H1 (cell line): ENCODE measurements around the gene MCF2L. TPM values are rescaled to one million over a fixed set of nuclear protein-coding genes. Genes with fewer than 3 reads are reported as not detected.

ENCODE experiments used
- CTCF ChIA-PET: fragments of 300-600 bp; sonication (Branson Sonifier 250); formaldehyde crosslinking; loops from one replicate; lab custom pipeline; 2021; ENCODE audit not compliant: partially characterized antibody; lab: Charles Lee
- POLR2A ChIA-PET: fragments of 300-600 bp; sonication (Branson Sonifier 250); formaldehyde crosslinking; loops from one replicate; lab custom pipeline; 2021; ENCODE audit warnings: inconsistent platforms; ENCODE audit not compliant: partially characterized antibody; lab: Charles Lee
- DNase-seq, 2 experiments: peaks; one replicate each; pipeline versions ENCODE4 v3.0.0 to v3.0.0-alpha.2; 2010 to 2022; ENCODE audit warnings: low spot score in 2 of 2, low read depth in 1 of 2, mixed read lengths in 1 of 2
- FAIRE-seq: peaks from 2 replicates; lab custom pipeline; 2011; peaks lifted over from hg19 to GRCh38; lab: Jason Lieb, UNC
- H2AFZ ChIP-seq: 2 replicates; pipeline ENCODE4 v1.8.1; 2012; ENCODE audit warnings: low read length, inconsistent platforms
- H2AK5ac ChIP-seq: 2 replicates; pipeline ENCODE4 v1.6.1; 2013; ENCODE audit warnings: low read depth, low read length
- H2BK120ac ChIP-seq: replicated peaks from 2 replicates; pipeline ENCODE3; 2013; ENCODE audit warnings: low read depth, low read length, inconsistent platforms
- H2BK12ac ChIP-seq: 2 replicates; pipeline ENCODE4 v1.6.1; 2013; ENCODE audit warnings: low read depth, low read length
- H2BK15ac ChIP-seq: 2 replicates; pipeline ENCODE4 v1.6.1; 2013; ENCODE audit warnings: low read length
- H2BK20ac ChIP-seq: 2 replicates; pipeline ENCODE4 v1.6.1; 2013; ENCODE audit warnings: low read length
- H2BK5ac ChIP-seq: 2 replicates; pipeline ENCODE4 v1.6.1; 2013; ENCODE audit warnings: low read depth, low read length
- H3K14ac ChIP-seq: 2 replicates; pipeline ENCODE4 v1.6.1; 2013; ENCODE audit warnings: inconsistent platforms; ENCODE audit not compliant: insufficient read length
- H3K18ac ChIP-seq: 2 replicates; pipeline ENCODE4 v1.6.1; 2013; ENCODE audit warnings: low read length; ENCODE audit errors: extremely low read depth
- H3K23ac ChIP-seq: 2 replicates; pipeline ENCODE4 v1.6.1; 2013; ENCODE audit warnings: inconsistent platforms; ENCODE audit not compliant: insufficient read length
- H3K23me2 ChIP-seq: 2 replicates; pipeline ENCODE4 v1.6.1; 2013; ENCODE audit warnings: low read depth, low read length
- H3K27ac ChIP-seq: 2 replicates; pipeline ENCODE4 v1.6.1; 2011; ENCODE audit warnings: low read depth, low read length, inconsistent platforms
- H3K27me3 ChIP-seq, 4 experiments: replicated peaks in 1 of 4; 1 replicate in 1 of 4; 2 replicates in 3 of 4; pipeline versions ENCODE4 v1.6.1 to v1.8.1; 2011 to 2013; ENCODE audit warnings: low read length in 3 of 4, mild to moderate bottlenecking in 3 of 4, inconsistent platforms in 2 of 4, mixed read lengths in 2 of 4, moderate library complexity in 1 of 4; ENCODE audit not compliant: control insufficient read depth in 3 of 4, insufficient read depth in 3 of 4; ENCODE audit errors: extremely low read depth in 1 of 4
- H3K36me3 ChIP-seq, 4 experiments: 2 replicates each; pipeline versions ENCODE4 v1.6.1 to v1.8.1; 2011 to 2013; ENCODE audit warnings: mild to moderate bottlenecking in 4 of 4, low read length in 3 of 4, moderate library complexity in 2 of 4, control low read depth in 1 of 4, inconsistent platforms in 1 of 4; ENCODE audit not compliant: insufficient read depth in 4 of 4, control insufficient read depth in 2 of 4
- H3K4ac ChIP-seq: replicated peaks from 2 replicates; pipeline ENCODE3; 2013; ENCODE audit warnings: low read length, low read depth, mixed read lengths, inconsistent platforms; ENCODE audit not compliant: insufficient read length
- H3K4me1 ChIP-seq, 4 experiments: replicated peaks in 1 of 4; 1 replicate in 1 of 4; 2 replicates in 3 of 4; pipeline versions ENCODE4 v1.6.1 to v1.8.1; 2011 to 2013; ENCODE audit warnings: low read length in 3 of 4, inconsistent platforms in 2 of 4, mixed read lengths in 1 of 4; ENCODE audit not compliant: insufficient read depth in 4 of 4, control insufficient read depth in 3 of 4
- H3K4me2 ChIP-seq, 2 experiments: 2 replicates each; pipeline versions ENCODE4 v1.6.1 to v1.8.1; 2011 to 2013; ENCODE audit warnings: low read depth in 2 of 2, low read length in 2 of 2, control low read depth in 1 of 2, inconsistent platforms in 1 of 2, mild to moderate bottlenecking in 1 of 2; ENCODE audit not compliant: insufficient read depth in 1 of 2
- H3K4me3 ChIP-seq, 4 experiments: fragments of 200-600, 300-600 bp in 1 of 4; sonication (generic), shearing (Covaris generic), sonication (Bioruptor Twin) in 1 of 4; 2 replicates each; pipeline versions ENCODE4 v1.5.1 to v1.8.1; 2011 to 2016; ENCODE audit warnings: low read length in 4 of 4, low read depth in 3 of 4, control low read depth in 2 of 4, inconsistent platforms in 2 of 4, mild to moderate bottlenecking in 2 of 4, mixed read lengths in 1 of 4, moderate library complexity in 1 of 4; ENCODE audit not compliant: insufficient read depth in 2 of 4; ENCODE audit errors: extremely low read depth in 1 of 4
- H3K56ac ChIP-seq: replicated peaks from 2 replicates; pipeline ENCODE3; 2013; ENCODE audit warnings: low read depth, mild to moderate bottlenecking, mixed read lengths, low read length, inconsistent platforms; ENCODE audit not compliant: insufficient read length
- H3K79me1 ChIP-seq: 2 replicates; pipeline ENCODE4 v1.6.1; 2013; ENCODE audit warnings: low read depth, low read length, control low read depth
- H3K79me2 ChIP-seq, 2 experiments: 2 replicates each; pipeline versions ENCODE4 v1.6.1 to v1.8.1; 2012 to 2013; ENCODE audit warnings: low read length in 2 of 2, mild to moderate bottlenecking in 2 of 2, inconsistent platforms in 1 of 2; ENCODE audit not compliant: insufficient read depth in 2 of 2, control insufficient read depth in 1 of 2
- H3K9ac ChIP-seq, 4 experiments: replicated peaks in 1 of 4; 1 replicate in 1 of 4; 2 replicates in 3 of 4; pipeline versions ENCODE4 v1.6.1 to v1.8.1; 2011 to 2013; ENCODE audit warnings: low read depth in 3 of 4, low read length in 3 of 4, control low read depth in 2 of 4, mild to moderate bottlenecking in 2 of 4, moderate library complexity in 2 of 4, inconsistent platforms in 1 of 4; ENCODE audit errors: extremely low read depth in 1 of 4
- H3K9me3 ChIP-seq, 2 experiments: 2 replicates each; pipeline versions ENCODE4 v1.6.1 to v1.8.1; 2012 to 2013; ENCODE audit warnings: mild to moderate bottlenecking in 2 of 2, moderate library complexity in 2 of 2, control low read depth in 1 of 2, inconsistent platforms in 1 of 2, low read depth in 1 of 2, low read length in 1 of 2, mixed read lengths in 1 of 2; ENCODE audit not compliant: insufficient read depth in 2 of 2
- H4K20me1 ChIP-seq, 2 experiments: replicated peaks in 1 of 2; 2 replicates each; pipeline versions ENCODE3 to v1.8.1; 2011 to 2013; ENCODE audit warnings: inconsistent platforms in 2 of 2, low read length in 2 of 2, mild to moderate bottlenecking in 1 of 2; ENCODE audit not compliant: insufficient read depth in 2 of 2, control insufficient read depth in 1 of 2
- H4K5ac ChIP-seq: 2 replicates; pipeline ENCODE4 v1.6.1; 2013; ENCODE audit warnings: low read length, low read depth, mixed read lengths, inconsistent platforms; ENCODE audit not compliant: insufficient read length
- H4K8ac ChIP-seq: 2 replicates; pipeline ENCODE4 v1.8.0; 2013; ENCODE audit warnings: mild to moderate bottlenecking, moderate library complexity, low read length, inconsistent platforms; ENCODE audit not compliant: insufficient read depth; ENCODE audit errors: extremely low read depth
- H4K91ac ChIP-seq: replicated peaks from 2 replicates; pipeline ENCODE3; 2013; ENCODE audit warnings: low read length, mixed read lengths, inconsistent platforms; ENCODE audit not compliant: insufficient read length
- ASH2L ChIP-seq: fragments of 200-600, 300-600 bp; sonication (generic); IDR thresholded peaks from one replicate; pipeline ENCODE4 v1.7.1; 2017; ENCODE audit warnings: low read length
- BACH1 ChIP-seq: IDR thresholded peaks from 2 replicates; pipeline ENCODE4 v1.6.1; 2012; ENCODE audit warnings: low read length, improper control_type of control experiment
- BCL11A ChIP-seq, 2 experiments: IDR thresholded peaks; one replicate each; pipeline ENCODE4 v1.6.1; 2011; ENCODE audit warnings: low read depth in 2 of 2, low read length in 2 of 2, mild to moderate bottlenecking in 2 of 2
- CREB1 ChIP-seq: IDR thresholded peaks from 2 replicates; pipeline ENCODE4 v1.6.1; 2012; ENCODE audit warnings: inconsistent platforms
- CTBP2 ChIP-seq: IDR thresholded peaks from 2 replicates; pipeline ENCODE4 v1.7.0; 2011; ENCODE audit warnings: borderline replicate concordance, mild to moderate bottlenecking, moderate library complexity, mixed read lengths, low read length; ENCODE audit not compliant: insufficient read depth, insufficient read length
- EP300 ChIP-seq, 2 experiments: IDR thresholded peaks; 1 replicate in 1 of 2; 2 replicates in 1 of 2; pipeline ENCODE4 v1.6.1; 2011 to 2012; ENCODE audit warnings: low read depth in 2 of 2, low read length in 2 of 2, mild to moderate bottlenecking in 2 of 2, borderline replicate concordance in 1 of 2, inconsistent platforms in 1 of 2, moderate library complexity in 1 of 2
- FOSL1 ChIP-seq: IDR thresholded peaks from 2 replicates; pipeline ENCODE4 v1.6.1; 2011; ENCODE audit warnings: mild to moderate bottlenecking, low read depth, low read length, moderate library complexity; ENCODE audit not compliant: insufficient read depth
- GABPA ChIP-seq: IDR thresholded peaks from 2 replicates; pipeline ENCODE4 v1.6.1; 2011; ENCODE audit warnings: mild to moderate bottlenecking, low read length, moderate library complexity, borderline replicate concordance; ENCODE audit not compliant: insufficient read depth
- JUND ChIP-seq: IDR thresholded peaks from 2 replicates; pipeline ENCODE4 v1.6.1; 2011; ENCODE audit warnings: mild to moderate bottlenecking, improper control_type of control experiment, low read length
- POLR2AphosphoS5 ChIP-seq: IDR thresholded peaks from 2 replicates; pipeline ENCODE4 v1.6.1; 2011; ENCODE audit warnings: low read depth, low read length
- SIX5 ChIP-seq: IDR thresholded peaks from 2 replicates; pipeline ENCODE4 v1.6.1; 2011; ENCODE audit warnings: mild to moderate bottlenecking, low read depth, low read length
- SP2 ChIP-seq: IDR thresholded peaks from 2 replicates; pipeline ENCODE4 v1.6.1; 2012; ENCODE audit warnings: mild to moderate bottlenecking, low read length, inconsistent platforms
- TAF7 ChIP-seq: optimal IDR thresholded peaks from 2 replicates; pipeline ENCODE3; 2011; ENCODE audit warnings: low read depth, mild to moderate bottlenecking, inconsistent platforms, low read length, moderate library complexity, borderline replicate concordance
- TBP ChIP-seq: IDR thresholded peaks from 2 replicates; pipeline ENCODE4 v1.6.1; 2011; ENCODE audit warnings: low read depth, low read length, improper control_type of control experiment
- ZNF274 ChIP-seq: IDR thresholded peaks from 2 replicates; pipeline ENCODE4 v1.7.0; 2012; ENCODE audit warnings: low read length, borderline replicate concordance; ENCODE audit errors: extremely low read depth
- WGBS, 2 experiments: shearing (Covaris generic) in 1 of 2; methylation state at CpG; one replicate each; pipeline versions ENCODE4 v1.1.6 to v1.1.7; 2013 to 2015; ENCODE audit warnings: low lambda C conversion rate in 2 of 2, mixed read lengths in 2 of 2, inconsistent platforms in 1 of 2, low coverage in 1 of 2, missing lambda C conversion rate in 1 of 2; ENCODE audit not compliant: insufficient replicate concordance in 2 of 2, insufficient coverage in 1 of 2, insufficient read length in 1 of 2; ENCODE audit errors: extremely low coverage in 1 of 2, missing lambda C conversion rate in 1 of 2; 5-methylcytosine and 5-hydroxymethylcytosine counted together
- polyA plus RNA-seq, 7 experiments: library from polyadenylated mRNA; depleted of rRNA in 3 of 7; stranded (reverse) in 5 of 7; unstranded in 2 of 7; fragments of >200 nt in 5 of 7; fragments of 200-250 nt in 2 of 7; gene quantifications; 1 replicate in 5 of 7; 2 replicates in 1 of 7; 4 replicates in 1 of 7; pipeline versions ENCODE4 v1.2.1 to v1.2.3, GENCODE V29; 2011 to 2013; ENCODE audit warnings: missing spikeins in 2 of 7, mixed read lengths in 2 of 7
- total RNA-seq: library from RNA; stranded (reverse); fragmentation: NEBNext Ultra II Directional; extraction: Animal tissue kit (Norgen Biotek cat#: 25700); gene quantifications from 2 replicates; pipeline ENCODE4 v1.2.1, GENCODE V29; 2021

The MCF2L gene
- total and polyA plus RNA-seq, 2 of the 8 experiments (the other 6 are each of a cell fraction or from before 2014, with no cell fraction given): 10.1 to 24.4 TPM

DNA sequence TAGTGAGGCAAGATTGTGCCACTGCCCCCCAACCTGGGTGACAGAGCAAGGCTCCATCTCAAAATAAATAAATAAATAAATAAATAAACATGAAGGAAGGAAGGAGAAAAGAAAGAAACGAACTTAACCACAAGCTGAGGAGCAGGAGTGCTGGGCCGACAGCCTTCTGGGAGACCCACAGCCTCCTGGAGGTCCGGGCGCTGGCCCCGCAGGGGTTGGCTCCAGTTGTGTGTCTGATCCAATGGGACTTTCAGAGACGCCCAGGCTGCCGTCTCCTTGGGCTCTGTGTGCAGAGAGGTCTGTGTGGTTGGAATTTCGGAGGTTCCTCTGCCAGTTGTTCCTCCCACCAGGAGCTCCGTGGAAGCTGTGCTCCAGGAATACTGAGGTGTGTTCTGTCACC lies 36.0 kb upstream of the MCF2L start:
- no peak overlapping the region for H4K8ac ChIP-seq
- FAIRE-seq (no peak), DNase-seq (no peak)
- no peaks in the 10 kb centered on the region for H3K27me3 ChIP-seq
- CTCF ChIA-PET: interaction anchor here (0.6 to 3.6 kb wide), 16 partner anchors 11 to 383 kb away, joined by 3 to 24 read pairs (median 4); no protein-coding TSS in a partner anchor
- peaks cover 0 to 17% (median 8%) of the 10 kb centered on the region in 4 experiments; a peak in 4 of 7 replicates for H3K4me1 ChIP-seq
- H4K91ac ChIP-seq: no peak overlapping the region
- no peak overlapping the region for H4K5ac ChIP-seq
- H3K79me1 ChIP-seq: 0 out of 2 replicates have a peak, but pooled peaks cover 3% of the 10 kb centered on the region
- H3K18ac ChIP-seq: no peak overlapping the region
- H3K27ac ChIP-seq: no peak overlapping the region
- no peaks in the 10 kb centered on the region for H3K36me3 ChIP-seq
- H3K14ac ChIP-seq: no peak overlapping the region
- POLR2A ChIA-PET: interaction anchor here (0.9 kb wide), 1 partner anchor 27 kb away, joined by 4 read pairs; no protein-coding TSS in a partner anchor
- H3K79me2 ChIP-seq: 0 out of 4 replicates have a peak, but pooled peaks cover 0 to 3% of the 10 kb centered on the region in 2 experiments
- H4K20me1 ChIP-seq: peaks cover 2 to 6% of the 10 kb centered on the region in 2 experiments
- no peak overlapping the region for H2AK5ac ChIP-seq
- H2BK20ac ChIP-seq: no peak overlapping the region
- peaks cover 0 to 2% of the 10 kb centered on the region in 2 experiments; a peak in 1 of 4 replicates for H3K9me3 ChIP-seq
- no peak overlapping the region for H2BK15ac ChIP-seq
- no peak overlapping the region for H3K56ac ChIP-seq
- H3K4ac ChIP-seq: no peak overlapping the region
- H3K4me3 ChIP-seq: no peak overlapping the region
- H2BK5ac ChIP-seq: no peak overlapping the region
- H3K23ac ChIP-seq: no peak overlapping the region
- no peak overlapping the region for H2BK12ac ChIP-seq
- H3K23me2 ChIP-seq: no peaks in the 10 kb centered on the region
- H3K4me2 ChIP-seq: no peak overlapping the region
- WGBS, 2 experiments: 83% methylated on average over 9 of the region's 9 CpGs; no CpG with 5 or more reads in 1 of the 2 experiments
- no peak overlapping the region for H3K9ac ChIP-seq
- no peak overlapping the region for H2BK120ac ChIP-seq
- H2AFZ ChIP-seq: no peak overlapping the region
- no peak for TF ChIP-seq EP300 (IDR thresholded peaks at IDR 0.05; ENCODE audit: borderline replicate concordance in 1 of 2, low read depth in 2 of 2, low read length in 2 of 2)
- no peak for TF ChIP-seq SIX5
- TF ChIP-seq TAF7: no peak
- TF ChIP-seq CREB1: no peak
- TF ChIP-seq GABPA: no peak
- no peak for TF ChIP-seq CTBP2
- no peak for TF ChIP-seq POLR2AphosphoS5
- no peak for TF ChIP-seq ASH2L
- no peak for TF ChIP-seq BACH1
- TF ChIP-seq BCL11A (IDR thresholded peaks at IDR 0.05; ENCODE audit: low read depth in 2 of 2, low read length in 2 of 2): no peak
- no peak for TF ChIP-seq ZNF274
- TF ChIP-seq JUND: no peak
- TF ChIP-seq FOSL1: no peak
- TF ChIP-seq TBP: no peak
- no peak for TF ChIP-seq SP2
